ENCODE data around the gene PPY. TPM values are rescaled to one million over a fixed set of nuclear protein-coding genes. Genes with fewer than 3 reads are reported as not detected.
A peak's percentile ranks its signal among the peaks of the same experiment; 100 is the strongest.

The PPY gene
- total RNA-seq, 1 donor from 2014 or later: not detected

- TF ChIP-seq CTCF (IDR thresholded peaks at IDR 0.05): no peak
- DNase-seq (peak; percentile 49), ATAC-seq (ENCODE audit: low read depth) (peak; percentile 72)
- Mint-ChIP-seq H3K27me3 (no peaks in the 10 kb centered on the region), H3K4me3 (peak overlapping the region; percentile 84), H3K4me1 (peaks cover 15% of the 10 kb centered on the region), H3K9me3 (peaks cover 4% of the 10 kb centered on the region), H3K36me3 (ENCODE audit: low read depth) (no peaks in the 10 kb centered on the region), H3K27ac (peak overlapping the region; percentile 21)
- intact Hi-C loops (cut with micrococcal nuclease): no loop called here
- ChIA-PET CTCF (interaction anchor here (0.9 to 2.0 kb wide), 3 partner anchors 26 to 269 kb away, joined by 3 to 7 read pairs (median 3); partner anchors contain the start of gene TMUB2), POLR2A (interaction anchor here (0.6 kb wide), 1 partner anchor 1120 kb away, joined by 4 read pairs; no protein-coding TSS in a partner anchor)
These were observed 24.8 kb downstream of the PPY start for GRCh38 chr17:43917348-43918025.

- no peak for TF ChIP-seq CTCF (IDR thresholded peaks at IDR 0.05)
- POLR2A ChIA-PET: no interaction called here
- Mint-ChIP-seq H3K4me1 (peaks cover 15% of the 10 kb centered on the region), H3K4me3 (peak overlapping the region; percentile 84), H3K9me3 (peaks cover 4% of the 10 kb centered on the region), H3K27me3 (no peaks in the 10 kb centered on the region), H3K27ac (no peak overlapping the region), H3K36me3 (ENCODE audit: low read depth) (no peaks in the 10 kb centered on the region)
- peak; percentile 53 for ATAC-seq (ENCODE audit: low read depth)
- no peak for DNase-seq
- CTCF ChIA-PET: interaction anchor here (0.9 kb wide), 1 partner anchor 270 kb away, joined by 3 read pairs; the partner anchor contains the start of gene TMUB2
- intact Hi-C loops (cut with micrococcal nuclease): no loop called here
These were observed 25.3 kb downstream of the PPY start for GRCh38 chr17:43917016-43917347.

- POLR2A ChIA-PET: no interaction called here
- no peaks in the 10 kb centered on the region for H3K36me3 Mint-ChIP-seq (ENCODE audit: low read depth)
- intact Hi-C loops (cut with micrococcal nuclease): no loop called here
These were observed 25.9 kb downstream of the PPY start for GRCh38 chr17:43916385-43916784.

GRCh38 chr17:43915559-43915958 lies 26.7 kb downstream of the PPY start:
- no peak for TF ChIP-seq CTCF (IDR thresholded peaks at IDR 0.05)
- CTCF ChIA-PET: no interaction called here
- peaks cover 15% of the 10 kb centered on the region for H3K4me1 Mint-ChIP-seq
- no peaks in the 10 kb centered on the region for H3K36me3 Mint-ChIP-seq (ENCODE audit: low read depth)
- no peaks in the 10 kb centered on the region for H3K27me3 Mint-ChIP-seq
- intact Hi-C loops (cut with micrococcal nuclease): no loop called here
- H3K27ac Mint-ChIP-seq: no peak overlapping the region
- POLR2A ChIA-PET: no interaction called here
- peaks cover 4% of the 10 kb centered on the region for H3K9me3 Mint-ChIP-seq
- DNase-seq (no peak), ATAC-seq (ENCODE audit: low read depth) (no peak)
- no peak overlapping the region for H3K4me3 Mint-ChIP-seq

More at GRCh38 chr17:43916385-43916784, 25.9 kb downstream of the PPY start:
- Mint-ChIP-seq H3K4me3 (peak overlapping the region; percentile 84), H3K27ac (no peak overlapping the region), H3K9me3 (peaks cover 4% of the 10 kb centered on the region), H3K4me1 (peaks cover 15% of the 10 kb centered on the region), H3K27me3 (no peaks in the 10 kb centered on the region)
- no peak for ATAC-seq (ENCODE audit: low read depth)
- CTCF ChIA-PET: no interaction called here
- no peak for TF ChIP-seq CTCF (IDR thresholded peaks at IDR 0.05)
- no peak for DNase-seq

- intact Hi-C loops (cut with micrococcal nuclease): no loop called here
- ATAC-seq (ENCODE audit: low read depth): no peak
- Mint-ChIP-seq H3K9me3 (peaks cover 4% of the 10 kb centered on the region), H3K4me1 (peaks cover 15% of the 10 kb centered on the region), H3K4me3 (no peak overlapping the region), H3K27ac (no peak overlapping the region), H3K27me3 (peaks cover 4% of the 10 kb centered on the region), H3K36me3 (ENCODE audit: low read depth) (no peaks in the 10 kb centered on the region)
- CTCF ChIA-PET: interaction anchor here (0.8 kb wide), 1 partner anchor 11 kb away, joined by 3 read pairs; no protein-coding TSS in a partner anchor
- POLR2A ChIA-PET: no interaction called here
- no peak for DNase-seq
- no peak for TF ChIP-seq CTCF (IDR thresholded peaks at IDR 0.05)
These were observed 27.8 kb downstream of the PPY start for GRCh38 chr17:43914451-43914850.
